Type B pancreatic cell (in vitro differentiated cells): ENCODE measurements around the gene BTG1. TPM values are rescaled to one million over a fixed set of nuclear protein-coding genes. Genes with fewer than 3 reads are reported as not detected.

ENCODE experiments used
- DNase-seq: peaks from one replicate; pipeline ENCODE4 v3.0.0; 2021; ENCODE audit warnings: mixed read lengths; ENCODE audit not compliant: unreplicated experiment; ENCODE audit errors: extremely low spot score
- H3K27ac Mint-ChIP-seq: 2 replicates; pipeline ENCODE4 v1.8.0; 2021; ENCODE audit warnings: mild to moderate bottlenecking, mixed read lengths
- H3K27me3 Mint-ChIP-seq: 2 replicates; pipeline ENCODE4 v1.8.0; 2021; ENCODE audit warnings: mixed read lengths
- H3K36me3 Mint-ChIP-seq: 2 replicates; pipeline ENCODE4 v1.8.0; 2021; ENCODE audit warnings: mixed read lengths
- H3K4me1 Mint-ChIP-seq: one replicate; pipeline ENCODE4 v1.8.0; 2021; ENCODE audit warnings: mixed read lengths; ENCODE audit not compliant: unreplicated experiment
- H3K4me3 Mint-ChIP-seq: 2 replicates; pipeline ENCODE4 v1.8.0; 2021; ENCODE audit warnings: mild to moderate bottlenecking, mixed read lengths
- H3K9me3 Mint-ChIP-seq: 2 replicates; pipeline ENCODE4 v1.8.0; 2021; ENCODE audit warnings: mixed read lengths
- total RNA-seq: library from RNA; stranded (reverse); gene quantifications from 2 replicates; pipeline ENCODE4 v1.2.1, GENCODE V29; 2021; ENCODE audit warnings: low replicate concordance
- TF ChIP-seq, protein P1 (sequence below): fragments of 200-600 bp; sonication (generic); conservative IDR thresholded peaks from 2 replicates; pipeline ENCODE4 v1.5.0; 2021; ENCODE audit warnings: antibody characterized with exemption, mild to moderate bottlenecking

BTG1 gene
- total RNA-seq, 1 donor from 2014 or later, result 116 TPM

DNA sequence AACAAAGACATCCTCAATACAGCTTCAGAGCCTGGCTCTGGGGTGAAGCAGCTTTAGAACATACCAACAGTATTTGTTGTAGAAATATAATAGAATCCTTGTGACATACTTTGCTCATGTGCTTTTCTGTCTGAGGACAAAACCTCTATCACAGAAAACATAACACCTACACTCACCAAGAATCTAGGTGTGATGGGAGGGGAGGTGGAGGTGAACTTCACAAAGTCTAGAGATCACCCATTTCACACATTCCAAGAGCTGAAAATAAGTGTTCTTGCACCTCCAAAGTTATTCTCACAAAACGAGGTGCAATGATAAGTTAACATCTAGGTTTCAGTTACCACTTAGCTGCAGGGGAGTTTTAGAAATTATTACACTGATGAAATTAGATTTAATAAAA, 32.7 kb upstream of the BTG1 start:
- no peak for DNase-seq
- Mint-ChIP-seq H3K4me3 (no peak overlapping the region), H3K9me3 (no peaks in the 10 kb centered on the region), H3K27ac (no peak overlapping the region), H3K36me3 (no peaks in the 10 kb centered on the region), H3K4me1 (no peaks in the 10 kb centered on the region), H3K27me3 (no peaks in the 10 kb centered on the region)
- TF ChIP-seq, protein P1, sequence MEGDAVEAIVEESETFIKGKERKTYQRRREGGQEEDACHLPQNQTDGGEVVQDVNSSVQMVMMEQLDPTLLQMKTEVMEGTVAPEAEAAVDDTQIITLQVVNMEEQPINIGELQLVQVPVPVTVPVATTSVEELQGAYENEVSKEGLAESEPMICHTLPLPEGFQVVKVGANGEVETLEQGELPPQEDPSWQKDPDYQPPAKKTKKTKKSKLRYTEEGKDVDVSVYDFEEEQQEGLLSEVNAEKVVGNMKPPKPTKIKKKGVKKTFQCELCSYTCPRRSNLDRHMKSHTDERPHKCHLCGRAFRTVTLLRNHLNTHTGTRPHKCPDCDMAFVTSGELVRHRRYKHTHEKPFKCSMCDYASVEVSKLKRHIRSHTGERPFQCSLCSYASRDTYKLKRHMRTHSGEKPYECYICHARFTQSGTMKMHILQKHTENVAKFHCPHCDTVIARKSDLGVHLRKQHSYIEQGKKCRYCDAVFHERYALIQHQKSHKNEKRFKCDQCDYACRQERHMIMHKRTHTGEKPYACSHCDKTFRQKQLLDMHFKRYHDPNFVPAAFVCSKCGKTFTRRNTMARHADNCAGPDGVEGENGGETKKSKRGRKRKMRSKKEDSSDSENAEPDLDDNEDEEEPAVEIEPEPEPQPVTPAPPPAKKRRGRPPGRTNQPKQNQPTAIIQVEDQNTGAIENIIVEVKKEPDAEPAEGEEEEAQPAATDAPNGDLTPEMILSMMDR, result no peak

DNA sequence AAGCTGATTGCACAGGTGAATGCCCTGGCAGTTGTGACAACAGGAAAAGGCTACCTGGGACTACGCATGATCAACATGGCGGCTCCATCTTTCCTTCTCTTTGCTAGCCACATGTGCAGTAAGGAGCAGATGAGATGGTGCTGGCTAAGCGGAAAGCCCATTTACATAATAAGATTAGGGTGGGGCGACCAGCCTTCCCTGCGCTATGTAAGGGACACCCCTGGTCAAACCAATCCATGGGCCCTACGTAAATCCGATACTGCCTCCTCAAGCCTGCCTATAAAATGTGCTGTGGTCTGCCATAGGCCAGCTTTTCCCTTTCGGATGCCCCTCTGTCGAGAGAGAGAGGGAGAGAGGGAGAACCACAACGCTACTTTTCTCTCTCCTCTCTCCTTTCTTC, 31.0 kb upstream of the BTG1 start:
- Mint-ChIP-seq H3K27me3 (no peaks in the 10 kb centered on the region), H3K9me3 (no peaks in the 10 kb centered on the region), H3K36me3 (no peaks in the 10 kb centered on the region), H3K4me3 (no peak overlapping the region), H3K27ac (no peak overlapping the region), H3K4me1 (no peaks in the 10 kb centered on the region)
- no peak for DNase-seq
- TF ChIP-seq, protein P1, result no peak

DNA sequence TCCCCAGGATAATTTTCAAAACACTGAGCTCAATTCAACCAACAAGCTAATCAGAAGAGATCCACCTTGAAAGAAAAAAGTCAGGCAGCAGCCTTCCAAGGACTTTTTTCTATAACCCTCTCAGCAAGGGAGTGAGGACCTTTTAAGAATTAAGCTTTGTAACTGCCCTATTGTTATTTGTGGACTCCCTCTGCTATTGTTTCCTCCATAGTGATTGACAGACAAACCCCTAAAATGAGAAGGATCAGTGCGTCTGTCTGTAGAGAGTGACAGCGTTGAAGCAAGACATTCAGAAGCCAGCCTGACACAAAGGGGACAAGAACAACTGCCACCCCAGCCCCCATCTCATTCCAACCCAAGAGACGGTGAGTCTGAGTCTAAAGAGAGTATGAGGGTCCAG, 30.3 kb upstream of the BTG1 start:
- no peak for DNase-seq
- no peaks in the 10 kb centered on the region for H3K36me3 Mint-ChIP-seq
- no peak overlapping the region for H3K27ac Mint-ChIP-seq
- no peaks in the 10 kb centered on the region for H3K9me3 Mint-ChIP-seq
- no peaks in the 10 kb centered on the region for H3K4me1 Mint-ChIP-seq
- TF ChIP-seq, protein P1, result no peak
- H3K4me3 Mint-ChIP-seq, result no peak overlapping the region
- H3K27me3 Mint-ChIP-seq, result no peaks in the 10 kb centered on the region

DNA sequence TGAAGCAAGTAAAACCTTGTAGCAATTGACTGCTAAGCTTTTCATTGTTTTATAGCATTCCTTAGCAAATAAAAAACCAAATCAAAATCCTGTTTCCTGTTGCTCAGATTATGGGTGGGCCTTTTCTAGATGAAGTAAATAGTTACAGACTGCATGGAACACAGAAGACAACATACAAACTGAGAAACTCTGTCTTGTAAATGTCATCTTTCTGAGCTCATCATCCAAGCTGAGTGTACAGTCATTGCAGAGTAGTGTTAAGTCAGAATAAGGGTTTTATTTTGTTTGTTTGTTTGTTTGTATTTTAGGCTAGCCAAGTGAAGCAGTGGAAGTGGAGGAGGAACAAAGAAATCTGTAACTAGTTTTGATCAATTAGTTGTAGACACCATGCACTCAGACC, 24.4 kb upstream of the BTG1 start:
- no peaks in the 10 kb centered on the region for H3K9me3 Mint-ChIP-seq

DNA sequence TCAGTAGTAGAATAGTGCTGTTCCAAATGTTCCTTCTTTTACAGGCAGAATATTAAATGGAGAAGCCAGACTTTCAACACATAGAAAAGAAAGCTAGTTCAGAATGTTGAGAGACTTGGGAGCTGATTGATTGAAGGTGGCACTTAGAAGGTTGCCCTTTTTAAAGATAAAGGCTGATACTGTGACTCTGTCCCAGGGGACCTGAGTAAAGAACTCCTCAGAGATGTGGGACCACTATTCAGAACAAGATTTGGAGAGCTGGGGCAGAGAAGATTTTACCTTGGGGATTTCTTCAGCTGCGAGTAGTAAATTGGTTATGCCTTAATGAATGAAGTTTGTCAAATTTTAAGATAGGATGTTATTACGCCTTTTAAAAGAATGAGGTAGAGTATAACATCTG, 21.4 kb upstream of the BTG1 start:
- no peak for DNase-seq
- Mint-ChIP-seq H3K9me3 (no peaks in the 10 kb centered on the region), H3K27me3 (no peaks in the 10 kb centered on the region), H3K4me1 (peaks cover 6% of the 10 kb centered on the region), H3K27ac (no peak overlapping the region), H3K4me3 (no peak overlapping the region), H3K36me3 (no peaks in the 10 kb centered on the region)
- TF ChIP-seq, protein P1, result no peak

More for the DNA sequence above, 24.4 kb upstream of the BTG1 start:
- Mint-ChIP-seq H3K36me3 (no peaks in the 10 kb centered on the region), H3K4me1 (peaks cover 6% of the 10 kb centered on the region), H3K27me3 (no peaks in the 10 kb centered on the region), H3K4me3 (no peak overlapping the region), H3K27ac (no peak overlapping the region)
- TF ChIP-seq, protein P1, result no peak
- DNase-seq, result no peak

DNA sequence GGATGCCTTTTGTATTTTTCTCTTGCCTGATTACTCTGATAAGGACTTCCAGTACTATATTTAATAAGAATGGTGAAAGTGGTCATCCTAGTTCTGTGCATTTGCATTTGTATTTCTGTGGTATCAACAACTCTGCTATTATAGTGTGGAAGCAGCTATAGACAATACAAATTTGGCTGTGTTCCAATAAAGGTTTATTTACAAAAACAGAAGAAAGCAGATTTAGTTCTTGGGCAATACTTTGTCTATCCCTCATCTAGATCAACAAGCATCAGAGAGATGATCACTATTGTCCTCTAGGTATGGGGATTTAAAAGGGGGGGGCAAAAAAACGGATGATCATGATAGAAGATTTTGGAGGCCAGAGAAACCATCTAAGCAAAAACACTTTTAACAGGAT, 19.1 kb upstream of the BTG1 start:
- TF ChIP-seq, protein P1, result no peak
- DNase-seq, result no peak
- no peaks in the 10 kb centered on the region for H3K27me3 Mint-ChIP-seq
- H3K4me3 Mint-ChIP-seq, result no peak overlapping the region
- no peaks in the 10 kb centered on the region for H3K36me3 Mint-ChIP-seq
- H3K27ac Mint-ChIP-seq, result no peak overlapping the region
- peaks cover 11% of the 10 kb centered on the region for H3K4me1 Mint-ChIP-seq
- H3K9me3 Mint-ChIP-seq, result no peaks in the 10 kb centered on the region
